HEK293T (cell line): ENCODE results near the gene ELOVL7.

Experiments
- BHLHE40 ChIP-seq: fragments of 450-650 bp; IDR thresholded peaks from 2 replicates; pipeline ENCODE4 v1.6.1; 2016; ENCODE audit warnings: mild to moderate bottlenecking, moderate library complexity, borderline replicate concordance
- ELF4 ChIP-seq: fragments of 450-650 bp; IDR thresholded peaks from 2 replicates; pipeline ENCODE4 v1.6.1; 2017; ENCODE audit warnings: antibody characterized with exemption
- HDGF ChIP-seq: fragments of 450-650 bp; IDR thresholded peaks from 2 replicates; pipeline ENCODE4 v1.6.1; 2017; ENCODE audit warnings: antibody characterized with exemption, borderline replicate concordance
- LEF1 ChIP-seq: fragments of 450-650 bp; IDR thresholded peaks from 2 replicates; pipeline ENCODE4 v1.6.1; 2017; ENCODE audit warnings: mild to moderate bottlenecking, borderline replicate concordance
- SP1 ChIP-seq: fragments of 450-650 bp; IDR thresholded peaks from 2 replicates; pipeline ENCODE4 v1.6.1; 2017
- SUZ12 ChIP-seq: fragments of 450-650 bp; IDR thresholded peaks from 2 replicates; pipeline ENCODE4 v1.6.1; 2016; ENCODE audit warnings: mild to moderate bottlenecking
- TARDBP ChIP-seq: fragments of 450-650 bp; IDR thresholded peaks from 2 replicates; pipeline ENCODE4 v1.6.1; 2016

- TF ChIP-seq HDGF (no peak), SUZ12 (no peak), SP1 (no peak), LEF1 (no peak), ELF4 (no peak), TARDBP (no peak), BHLHE40 (no peak)
These were observed 55.1 kb downstream of the ELOVL7 start for GRCh38 chr5:60788863-60789513.
